Loucy (cell line): ENCODE data around the gene EPG5.

ENCODE experiments used
- H2AFZ ChIP-seq: fragments of 200-600 bp; sonication (generic); 2 replicates; pipeline ENCODE4 v1.6.0; 2016; ENCODE audit warnings: antibody characterized with exemption, mild to moderate bottlenecking, low read length, moderate library complexity
- H3F3A ChIP-seq: fragments of 200-600 bp; 2 replicates; pipeline ENCODE4 v1.6.0; 2016; ENCODE audit warnings: antibody characterized with exemption, low read depth, mild to moderate bottlenecking
- H3K27me3 ChIP-seq: fragments of 200-600 bp; sonication (generic); 2 replicates; pipeline ENCODE4 v1.6.1; 2014; ENCODE audit warnings: low read length, mild to moderate bottlenecking; ENCODE audit not compliant: insufficient read depth, poor library complexity, severe bottlenecking
- H3K36me3 ChIP-seq: fragments of 200-600 bp; sonication (generic); 2 replicates; pipeline ENCODE4 v1.6.1; 2016; ENCODE audit warnings: low read length; ENCODE audit not compliant: insufficient read depth
- H3K4me1 ChIP-seq: fragments of 200-600 bp; sonication (generic); 2 replicates; pipeline ENCODE4 v1.5.1; 2014; ENCODE audit warnings: low read length, mild to moderate bottlenecking; ENCODE audit not compliant: insufficient read depth, poor library complexity, severe bottlenecking
- H3K4me2 ChIP-seq: fragments of 200-600 bp; sonication (generic); 2 replicates; pipeline ENCODE4 v1.6.0; 2014; ENCODE audit warnings: antibody characterized with exemption, low read length, low read depth, mild to moderate bottlenecking; ENCODE audit not compliant: poor library complexity, severe bottlenecking
- H3K4me3 ChIP-seq: fragments of 200-600 bp; sonication (generic); 2 replicates; pipeline ENCODE4 v1.5.1; 2014; ENCODE audit warnings: low read length, mild to moderate bottlenecking, mixed read lengths; ENCODE audit not compliant: poor library complexity, severe bottlenecking
- H3K79me2 ChIP-seq: fragments of 200-600 bp; sonication (generic); 2 replicates; pipeline ENCODE4 v1.6.1; 2014; ENCODE audit warnings: low read length; ENCODE audit not compliant: insufficient read depth
- H3K9ac ChIP-seq: fragments of 200-600 bp; sonication (generic); 2 replicates; pipeline ENCODE4 v1.6.0; 2014; ENCODE audit warnings: mild to moderate bottlenecking, low read depth, low read length, moderate library complexity; ENCODE audit not compliant: poor library complexity, severe bottlenecking
- H3K9me2 ChIP-seq: fragments of 200-600 bp; sonication (generic); replicated peaks from 2 replicates; pipeline ENCODE4 v1.6.1; 2016; ENCODE audit warnings: low read depth, low read length, mixed read lengths
- H3K9me3 ChIP-seq: fragments of 200-600 bp; sonication (generic); 2 replicates; pipeline ENCODE4 v1.6.1; 2014; ENCODE audit warnings: mild to moderate bottlenecking, antibody characterized with exemption, low read length, low read depth; ENCODE audit not compliant: insufficient read depth
- H4K20me1 ChIP-seq: fragments of 200-600 bp; sonication (generic); 2 replicates; pipeline ENCODE4 v1.6.0; 2014; ENCODE audit warnings: antibody characterized with exemption, low read length, mild to moderate bottlenecking; ENCODE audit not compliant: insufficient read depth, poor library complexity, severe bottlenecking
- CTCF ChIP-seq: fragments of 200-600 bp; sonication (generic); conservative IDR thresholded peaks from 2 replicates; pipeline ENCODE4 v1.5.1; 2014; ENCODE audit warnings: mild to moderate bottlenecking, antibody characterized with exemption, low read length
- EZH2phosphoT487 ChIP-seq: fragments of 200-600 bp; IDR thresholded peaks from 2 replicates; pipeline ENCODE4 v1.6.1; 2018; ENCODE audit warnings: antibody characterized with exemption, mild to moderate bottlenecking, moderate library complexity, borderline replicate concordance

The EPG5 gene

GRCh38 chr18:46010050-46010449, 42.9 kb upstream of the EPG5 start:
- Histone ChIP-seq H3K79me2 (no peaks in the 10 kb centered on the region), H3K4me3 (no peak overlapping the region), H3K9ac (no peak overlapping the region), H3K9me3 (no peaks in the 10 kb centered on the region), H3K27me3 (no peaks in the 10 kb centered on the region), H2AFZ (no peak overlapping the region), H3K4me2 (no peak overlapping the region), H3K9me2 (no peaks in the 10 kb centered on the region), H4K20me1 (no peaks in the 10 kb centered on the region), H3F3A (no peaks in the 10 kb centered on the region), H3K4me1 (no peaks in the 10 kb centered on the region), H3K36me3 (no peaks in the 10 kb centered on the region)
- no peak for TF ChIP-seq EZH2phosphoT487
- no peak for TF ChIP-seq CTCF

DNA sequence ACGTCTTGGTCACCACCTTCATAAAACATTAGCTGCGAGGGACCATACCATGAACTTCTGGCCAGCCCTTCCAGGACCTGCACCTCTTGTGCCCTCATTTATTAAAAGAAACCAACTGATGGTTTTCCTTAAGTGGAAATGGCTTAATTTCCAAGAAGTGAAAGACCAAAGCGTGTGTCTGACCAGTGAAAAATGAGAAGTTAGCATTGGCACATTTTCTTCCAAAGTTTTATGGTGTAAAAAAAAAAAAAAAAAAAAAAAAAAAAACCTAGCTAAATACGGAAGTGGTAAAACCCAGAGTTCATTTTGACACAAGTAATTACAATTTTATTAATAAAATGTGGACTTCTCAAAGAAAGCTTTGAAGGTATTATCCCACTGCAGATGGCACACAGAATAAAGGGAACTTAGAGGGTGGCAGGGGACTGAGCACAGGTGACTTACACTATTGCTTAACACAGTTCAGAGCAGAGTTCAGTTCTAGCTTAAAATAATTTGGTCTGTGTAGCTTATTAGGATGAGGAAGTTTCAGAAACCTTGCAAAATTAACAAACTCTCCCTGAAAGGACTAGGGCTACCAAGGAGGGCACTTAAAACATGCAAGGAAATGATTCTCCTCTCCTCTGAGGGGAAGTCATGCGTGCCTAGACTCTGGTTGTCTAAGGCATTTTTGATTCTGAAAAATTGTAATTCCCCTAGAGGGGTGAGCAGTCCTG, 42.2 kb upstream of the EPG5 start:
- Histone ChIP-seq H3F3A (no peaks in the 10 kb centered on the region), H3K9me3 (no peaks in the 10 kb centered on the region), H3K4me2 (no peak overlapping the region), H3K36me3 (no peaks in the 10 kb centered on the region), H3K79me2 (no peaks in the 10 kb centered on the region), H3K4me1 (no peaks in the 10 kb centered on the region), H4K20me1 (no peaks in the 10 kb centered on the region), H3K9ac (no peak overlapping the region), H2AFZ (no peak overlapping the region), H3K9me2 (no peaks in the 10 kb centered on the region), H3K4me3 (no peak overlapping the region), H3K27me3 (no peaks in the 10 kb centered on the region)
- TF ChIP-seq CTCF, result no peak

GRCh38 chr18:46008531-46008930, 41.4 kb upstream of the EPG5 start:
- no peaks in the 10 kb centered on the region for H3K9me2 ChIP-seq
- no peaks in the 10 kb centered on the region for H3K9me3 ChIP-seq
- no peaks in the 10 kb centered on the region for H3K27me3 ChIP-seq
- H3K79me2 ChIP-seq, result no peaks in the 10 kb centered on the region
- no peaks in the 10 kb centered on the region for H3K36me3 ChIP-seq
- H3K4me2 ChIP-seq, result no peak overlapping the region
- H4K20me1 ChIP-seq, result no peaks in the 10 kb centered on the region
- no peaks in the 10 kb centered on the region for H3K4me1 ChIP-seq
- H2AFZ ChIP-seq, result no peak overlapping the region
- TF ChIP-seq CTCF (no peak), EZH2phosphoT487 (no peak)
- H3K9ac ChIP-seq, result no peak overlapping the region
- no peaks in the 10 kb centered on the region for H3F3A ChIP-seq
- H3K4me3 ChIP-seq, result no peak overlapping the region
